Sigmoid colon (tissue), 7 donors: ENCODE results near the gene FAM118B. TPM values are rescaled to one million over a fixed set of nuclear protein-coding genes. Genes with fewer than 3 reads are reported as not detected.

Source experiments
- DNase-seq: peaks from one replicate; pipeline ENCODE4 v3.0.0-alpha.2; 2019
- H3K27ac ChIP-seq, 4 donors: fragments of 200-600 bp; sonication (generic); one replicate each; pipeline ENCODE4 v1.5.1; 2016 to 2019; ENCODE audit warnings: mild to moderate bottlenecking in 1 of 4
- H3K27me3 ChIP-seq, 3 donors: fragments of 200-600 bp; sonication (generic); one replicate each; pipeline ENCODE4 v1.5.1; 2019; ENCODE audit warnings: mild to moderate bottlenecking in 1 of 3
- H3K36me3 ChIP-seq, 4 donors: fragments of 200-600 bp; sonication (generic); one replicate each; pipeline ENCODE4 v1.5.1; 2016 to 2019
- H3K4me1 ChIP-seq, 4 donors: fragments of 200-600 bp; sonication (generic); one replicate each; pipeline ENCODE4 v1.5.1; 2017 to 2019
- H3K4me3 ChIP-seq, 4 donors: fragments of 200-600 bp; sonication (generic); one replicate each; pipeline ENCODE4 v1.5.1; 2017 to 2019; ENCODE audit warnings: mild to moderate bottlenecking in 2 of 4, moderate library complexity in 1 of 4
- H3K9me3 ChIP-seq, 4 donors: fragments of 200-600 bp in 3 of 4; sonication (generic) in 3 of 4; one replicate each; pipeline versions ENCODE4 v1.5.1 to v1.6.1; 2013 to 2019
- CTCF ChIP-seq, 4 experiments: fragments of 450-650 bp in 3 of 4; fragments of 200-600 bp in 1 of 4; IDR thresholded peaks; one replicate each; pipeline ENCODE4 v1.5.1; 2016 to 2019; ENCODE audit warnings: antibody characterized with exemption in 4 of 4, mild to moderate bottlenecking in 3 of 4, moderate library complexity in 2 of 4
- EP300 ChIP-seq, 4 donors: sonication (generic); formaldehyde crosslinking; IDR thresholded peaks; one replicate each; pipeline ENCODE4 v1.6.1; 2017; ENCODE audit warnings: antibody characterized with exemption in 4 of 4
- POLR2A ChIP-seq, 2 donors: fragments of 450-650 bp; IDR thresholded peaks; one replicate each; pipeline ENCODE4 v1.6.1; 2016; ENCODE audit warnings: antibody characterized with exemption in 2 of 2, mild to moderate bottlenecking in 2 of 2, moderate library complexity in 2 of 2
- POLR2AphosphoS5 ChIP-seq, 4 donors: sonication (generic); formaldehyde crosslinking; IDR thresholded peaks; one replicate each; pipeline ENCODE4 v1.6.1; 2017; ENCODE audit warnings: antibody characterized with exemption in 4 of 4
- WGBS, 2 donors: extraction: QIAGEN DNeasy Blood & Tissue Kit; methylation state at CpG; one replicate each; pipeline ENCODE4 v1.1.7; 2013; 5-methylcytosine and 5-hydroxymethylcytosine counted together
- intact Hi-C: fragments of 100-400 bp; cut with DNase I; formaldehyde crosslinking; loops from one replicate; pipeline ENCODE4 v1.15.1; 2023
- polyA plus RNA-seq, 3 donors: library from polyadenylated mRNA; stranded (reverse); fragments of 200-250 nt; gene quantifications; one replicate each; pipeline ENCODE4 v1.2.3, GENCODE V29; 2013
- total RNA-seq, 4 donors: library from RNA; depleted of rRNA; stranded (reverse); fragments of >200 nt; gene quantifications; one replicate each; pipeline ENCODE4 v1.1.0, GENCODE V29; 2016
- donor health status: healthy with polysubstance abuse.
- donor health status: Bipolar disorder and iron deficiency.
- donor health status: healthy.

FAM118B gene
- total and polyA plus RNA-seq, 7 donors: 13.3 to 54.3 (median 22.2) TPM

DNA sequence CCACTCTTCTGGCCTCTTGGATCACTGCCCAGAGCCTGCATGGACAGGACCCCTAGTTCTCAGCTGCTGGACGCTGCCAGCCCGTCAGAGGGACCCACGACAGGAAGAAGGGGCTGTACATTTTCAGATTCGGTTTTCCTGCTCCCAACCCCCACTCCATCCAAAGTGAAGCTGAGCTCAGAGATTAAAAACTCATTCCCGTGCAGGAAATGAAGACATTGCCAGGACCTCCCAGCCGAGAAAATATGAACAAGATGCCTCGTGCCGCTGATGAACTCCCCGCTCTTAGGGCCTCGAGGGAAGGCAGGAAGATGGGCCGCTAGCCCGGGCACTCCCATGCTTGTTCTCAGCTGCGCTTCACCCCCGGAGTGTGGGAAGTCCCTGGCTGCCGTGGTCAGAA is 36.2 kb upstream of the FAM118B start:
- no peak overlapping the region for H3K4me3 ChIP-seq
- no peak for DNase-seq
- no peaks in the 10 kb centered on the region for H3K9me3 ChIP-seq
- H3K4me1 ChIP-seq: no peaks in the 10 kb centered on the region
- H3K36me3 ChIP-seq: no peaks in the 10 kb centered on the region
- intact Hi-C loops: no loop called here
- no peak overlapping the region for H3K27ac ChIP-seq
- TF ChIP-seq POLR2AphosphoS5 (IDR thresholded peaks at IDR 0.05): no peak
- no peak for TF ChIP-seq CTCF (IDR thresholded peaks at IDR 0.05)
- 67 to 77% methylated on average over 15 of the region's 15 CpGs for WGBS, 2 donors
- no peaks in the 10 kb centered on the region for H3K27me3 ChIP-seq

GRCh38 chr11:126176853-126177470 is 34.6 kb upstream of the FAM118B start:
- Histone ChIP-seq H3K27ac (no peak overlapping the region), H3K9me3 (no peaks in the 10 kb centered on the region), H3K4me3 (no peak overlapping the region), H3K4me1 (no peaks in the 10 kb centered on the region), H3K36me3 (no peaks in the 10 kb centered on the region), H3K27me3 (no peaks in the 10 kb centered on the region)
- WGBS, 2 donors: 82 to 91% methylated on average over 8 of the region's 8 CpGs
- TF ChIP-seq POLR2AphosphoS5 (IDR thresholded peaks at IDR 0.05): no peak
- no peak for DNase-seq
- intact Hi-C loops: no loop called here

DNA sequence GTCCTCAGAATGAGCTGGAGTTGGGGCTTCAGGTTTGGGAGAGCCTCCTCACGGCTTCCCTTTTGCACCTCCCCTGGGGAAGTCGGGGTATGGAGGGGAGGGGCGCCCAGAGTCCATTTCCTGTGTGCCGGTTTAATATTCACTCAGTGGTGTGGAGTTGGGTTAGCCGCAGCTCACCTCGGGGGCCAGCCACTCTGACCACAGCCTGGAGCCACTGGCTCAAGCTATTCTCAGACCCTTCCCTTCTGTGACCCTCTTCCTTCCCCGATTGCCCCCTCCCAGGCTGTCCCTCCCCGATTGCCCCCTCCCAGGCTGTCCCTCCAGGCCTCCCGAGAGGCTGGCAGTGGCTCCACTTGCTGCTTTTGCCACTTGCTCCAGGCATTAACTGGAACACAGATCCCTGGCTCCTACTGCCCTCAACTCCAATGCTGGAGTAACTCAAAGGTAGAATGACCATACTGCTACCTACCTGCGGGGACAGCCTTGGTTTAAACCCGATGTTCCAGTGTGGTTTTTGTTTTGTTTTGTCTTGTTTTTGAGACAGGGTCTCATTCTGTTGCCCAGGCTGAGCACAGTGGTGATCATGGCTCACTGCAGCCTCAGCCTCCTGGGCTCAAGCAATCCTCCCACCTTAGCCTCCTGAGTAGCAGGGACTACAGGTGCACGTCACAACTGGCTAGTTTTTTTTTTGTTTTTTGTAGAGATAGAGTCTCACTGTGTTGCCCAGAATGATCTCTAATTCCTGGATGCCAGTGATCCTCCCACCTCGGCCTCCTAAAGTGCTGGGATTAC is 29.4 kb upstream of the FAM118B start:
- Histone ChIP-seq H3K27me3 (no peaks in the 10 kb centered on the region), H3K27ac (no peak overlapping the region), H3K9me3 (no peaks in the 10 kb centered on the region), H3K4me3 (no peak overlapping the region), H3K4me1 (peaks cover 0 to 6% (median 0%) of the 10 kb centered on the region in 4 donors), H3K36me3 (no peaks in the 10 kb centered on the region)
- no peak for TF ChIP-seq POLR2A (IDR thresholded peaks at IDR 0.05)
- no peak for TF ChIP-seq EP300 (IDR thresholded peaks at IDR 0.05)
- TF ChIP-seq POLR2AphosphoS5 (IDR thresholded peaks at IDR 0.05): no peak
- TF ChIP-seq CTCF (IDR thresholded peaks at IDR 0.05): no peak
- no peak for DNase-seq
- 65 to 72% methylated on average over 13 of the region's 13 CpGs for WGBS, 2 donors
- intact Hi-C loops: no loop called here

DNA sequence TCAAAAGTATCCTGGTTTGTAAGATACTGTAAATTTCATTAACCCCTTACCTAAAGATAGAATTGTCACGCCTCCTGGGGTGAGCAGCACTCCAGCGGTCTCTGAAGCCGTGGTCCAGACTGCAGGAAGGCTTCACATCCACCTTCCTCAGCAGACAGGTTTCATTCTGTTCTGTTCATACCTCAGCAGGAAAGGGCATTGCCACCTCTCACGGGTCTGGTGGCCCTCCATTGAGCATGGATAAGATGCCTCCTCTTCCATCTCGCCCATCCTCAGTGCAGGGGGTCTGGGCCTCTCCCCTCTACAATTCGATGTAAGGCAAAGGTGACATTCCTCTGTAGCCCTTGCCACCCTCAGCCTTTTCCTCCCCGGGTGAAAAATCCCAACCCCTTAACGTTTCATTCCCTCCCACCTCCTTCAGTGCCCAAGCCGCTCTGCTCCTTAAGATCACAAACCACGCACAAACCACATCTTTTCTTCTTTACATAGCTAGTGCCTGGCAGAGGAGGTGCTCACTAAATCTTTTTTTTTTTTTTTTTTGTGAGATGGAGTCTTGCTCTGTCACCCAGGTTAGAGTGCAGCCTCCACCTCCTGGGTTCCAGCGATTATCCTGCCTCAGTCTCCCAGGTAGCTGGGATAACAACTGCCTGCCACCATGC is 28.7 kb upstream of the FAM118B start:
- 78 to 86% methylated on average over 11 of the region's 11 CpGs for WGBS, 2 donors
- Histone ChIP-seq H3K4me1 (peaks cover 0 to 10% (median 0%) of the 10 kb centered on the region in 4 donors), H3K27ac (no peak overlapping the region), H3K27me3 (no peaks in the 10 kb centered on the region), H3K9me3 (no peaks in the 10 kb centered on the region), H3K4me3 (no peak overlapping the region), H3K36me3 (no peaks in the 10 kb centered on the region)
- no peak for DNase-seq
- intact Hi-C loops: no loop called here
- no peak for TF ChIP-seq EP300 (IDR thresholded peaks at IDR 0.05)
- TF ChIP-seq POLR2A (IDR thresholded peaks at IDR 0.05): no peak
- TF ChIP-seq CTCF (IDR thresholded peaks at IDR 0.05): no peak
- no peak for TF ChIP-seq POLR2AphosphoS5 (IDR thresholded peaks at IDR 0.05)

GRCh38 chr11:126185259-126186024 is 26.1 kb upstream of the FAM118B start:
- Histone ChIP-seq H3K4me1 (peaks cover 0 to 10% (median 0%) of the 10 kb centered on the region in 4 donors), H3K27me3 (no peaks in the 10 kb centered on the region), H3K36me3 (no peaks in the 10 kb centered on the region), H3K4me3 (no peak overlapping the region), H3K9me3 (no peaks in the 10 kb centered on the region), H3K27ac (no peak overlapping the region)
- no peak for DNase-seq
- intact Hi-C loops: no loop called here
- WGBS, 2 donors: 48 to 73% methylated on average over 26 of the region's 26 CpGs
- no peak for TF ChIP-seq CTCF (IDR thresholded peaks at IDR 0.05)
- TF ChIP-seq POLR2A (IDR thresholded peaks at IDR 0.05): no peak
- no peak for TF ChIP-seq EP300 (IDR thresholded peaks at IDR 0.05)
- no peak for TF ChIP-seq POLR2AphosphoS5 (IDR thresholded peaks at IDR 0.05)
